NCI-H2107 (cell line): ENCODE measurements around the gene GLI1.

Experiments used
- DNase-seq: peaks from one replicate; lab custom pipeline; 2025; lab: John Stamatoyannopoulos, UW

GLI1 gene

GRCh38 chr12:57520053-57520818, 60.7 kb downstream of the GLI1 start, which contains the start of gene DDIT3:
TSS of gene DDIT3 (minus strand) at chr12:57520514. CDS start at chr12:57517406, 3,108 bp downstream.
- peak; percentile 99 for DNase-seq

GRCh38 chr12:57521525-57522010, 62.0 kb downstream of the GLI1 start:
- DNase-seq: no peak
